ENCODE data around the gene CDC25B.
"Not testable (repeated sequence)": the region's sequence is repeated elsewhere in the genome, so short reads cannot be mapped to it uniquely, and the experiment has no call there.

Gene CDC25B

GRCh38 chr20:3786126-3786484 is 10.0 kb upstream of the CDC25B start:
- DNase-seq = peak; percentile 73

- peak; percentile 95 for DNase-seq
Observed at GRCh38 chr20:3786665-3787323, 9.3 kb upstream of the CDC25B start, which contains the start of gene CENPB. TSS of gene CENPB (minus strand) at chr20:3786740. CDS start at chr20:3786483, 257 bp downstream.

GRCh38 chr20:3787324-3788014 is 8.6 kb upstream of the CDC25B start:
- no peak for DNase-seq

GRCh38 chr20:3788685-3789155 is 7.4 kb upstream of the CDC25B start:
- no peak for DNase-seq

- DNase-seq = not testable (repeated sequence)
Observed at GRCh38 chr20:3789201-3789600, 6.9 kb upstream of the CDC25B start.

- DNase-seq = not testable (repeated sequence)
Observed at GRCh38 chr20:3794168-3794567, 1.9 kb upstream of the CDC25B start.

GRCh38 chr20:3794701-3795420 is 1.2 kb upstream of the CDC25B start:
- DNase-seq = no peak

- DNase-seq = no peak
Observed at GRCh38 chr20:3796477-3797225, 541 bp downstream of the CDC25B start.

GRCh38 chr20:3797226-3797545 is 1.1 kb downstream of the CDC25B start:
- no peak for DNase-seq

- no peak for DNase-seq
Observed at GRCh38 chr20:3797592-3798372, 1.7 kb downstream of the CDC25B start.

GRCh38 chr20:3798373-3798768 is 2.3 kb downstream of the CDC25B start:
- no peak for DNase-seq

GRCh38 chr20:3798908-3799248 is 2.8 kb downstream of the CDC25B start:
- DNase-seq = no peak

- no peak for DNase-seq
Observed at GRCh38 chr20:3800256-3800877, 4.3 kb downstream of the CDC25B start.

GRCh38 chr20:3800878-3801260 is 4.8 kb downstream of the CDC25B start:
- no peak for DNase-seq

- no peak for DNase-seq
Observed at GRCh38 chr20:3801299-3801698, 5.2 kb downstream of the CDC25B start.

GRCh38 chr20:3801846-3802245 is 5.7 kb downstream of the CDC25B start:
- DNase-seq = no peak

- no peak for DNase-seq
Observed at GRCh38 chr20:3802524-3803239, 6.6 kb downstream of the CDC25B start.

- DNase-seq = no peak
Observed at GRCh38 chr20:3803289-3803688, 7.2 kb downstream of the CDC25B start.

- no peak for DNase-seq
Observed at GRCh38 chr20:3803854-3804253, 7.7 kb downstream of the CDC25B start.

GRCh38 chr20:3804254-3804751 is 8.2 kb downstream of the CDC25B start:
- no peak for DNase-seq

GRCh38 chr20:3804781-3805180 is 8.7 kb downstream of the CDC25B start:
- DNase-seq = no peak
